GM19395 (cell line): ENCODE results near the gene ZC3H12D.

Source experiments
- ATAC-seq: cut with Tn5 transposase; IDR thresholded peaks from one replicate; pipeline ENCODE4 v1.9.1; 2021; ENCODE audit warnings: mild to moderate bottlenecking, moderate library complexity; ENCODE audit not compliant: unreplicated experiment

Gene ZC3H12D

GRCh38 chr6:149419696-149420404 is 65.0 kb downstream of the ZC3H12D start:
- ATAC-seq = no peak

GRCh38 chr6:149414821-149415220 is 70.0 kb downstream of the ZC3H12D start:
- ATAC-seq = no peak

GRCh38 chr6:149414009-149414408 is 70.8 kb downstream of the ZC3H12D start:
- no peak for ATAC-seq

- no peak for ATAC-seq
Observed at GRCh38 chr6:149410557-149410956, 74.3 kb downstream of the ZC3H12D start.

GRCh38 chr6:149409617-149410016 is 75.2 kb downstream of the ZC3H12D start:
- no peak for ATAC-seq

GRCh38 chr6:149405823-149406765 is 78.7 kb downstream of the ZC3H12D start:
- ATAC-seq = no peak

GRCh38 chr6:149403534-149403933 is 81.3 kb downstream of the ZC3H12D start:
- ATAC-seq = no peak

- no peak for ATAC-seq
Observed at GRCh38 chr6:149400050-149400449, 84.8 kb downstream of the ZC3H12D start, which contains the start of gene SUMO4. Gene SUMO4 (plus strand): TSS chr6:149400262. CDS start chr6:149400392, 130 bp downstream.

GRCh38 chr6:149397384-149397783 is 87.4 kb downstream of the ZC3H12D start:
- no peak for ATAC-seq
